Activated T-helper 1 cell treated with Interleukin-2 at 50 U/mL for 16 hours (primary cell): ENCODE results near the gene OR5K1.

Experiments used
- DNase-seq: peaks from one replicate; pipeline ENCODE4 v3.0.0-alpha.2; 2020; ENCODE audit warnings: low read depth

OR5K1 gene

DNA sequence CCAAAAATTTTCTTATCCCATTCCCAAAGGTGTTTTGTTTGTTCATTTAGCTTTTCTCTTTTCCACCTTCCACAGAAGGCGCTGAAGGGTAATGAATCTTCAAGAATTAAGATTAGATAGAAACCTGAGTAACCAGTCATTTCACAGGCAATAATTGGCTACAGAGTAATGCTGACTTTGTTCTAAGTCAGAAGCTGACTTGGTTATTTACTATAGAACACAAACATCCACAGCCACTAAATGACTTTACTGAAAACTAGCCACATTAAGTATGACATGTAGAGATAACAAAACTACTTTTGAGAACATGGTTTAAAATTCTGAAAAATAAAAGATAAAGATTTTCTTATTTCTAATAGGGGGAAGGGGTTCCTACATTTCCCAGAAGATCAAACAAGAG, 51.9 kb downstream of the OR5K1 start:
- DNase-seq: no peak

GRCh38 chr3:98518816-98519215, 55.8 kb downstream of the OR5K1 start:
- DNase-seq: no peak

DNA sequence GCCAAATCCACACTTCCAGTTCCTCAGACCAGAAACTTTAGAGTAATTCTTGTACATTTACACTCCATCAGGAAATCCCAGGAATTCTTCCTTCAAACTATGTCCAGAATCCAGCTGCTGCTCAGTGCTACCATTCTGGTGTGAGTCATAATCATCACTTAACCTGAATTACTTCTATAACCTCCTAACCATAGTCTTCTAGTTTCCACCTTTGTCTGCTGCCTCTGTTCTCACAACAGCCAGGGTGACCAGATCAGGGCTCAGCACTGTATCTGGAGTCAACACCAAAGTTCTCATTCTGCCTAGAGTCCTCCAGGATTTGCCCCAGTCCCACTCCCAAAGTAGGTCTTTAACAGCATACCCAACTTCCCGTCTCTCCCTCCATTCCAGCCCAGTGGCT, 56.4 kb downstream of the OR5K1 start:
- no peak for DNase-seq

GRCh38 chr3:98521897-98522543, 59.0 kb downstream of the OR5K1 start:
- peak; percentile 31 for DNase-seq
